HEK293 (cell line): ENCODE data around the gene ARHGAP30.

Experiments
- CTCF ChIA-PET: fragments of 350-600 bp; formaldehyde crosslinking; extraction: SDS; loops from one replicate; lab custom pipeline; 2021; ENCODE audit warnings: antibody characterized with exemption; lab: Yijun Ruan, JAX
- POLR2A ChIA-PET: fragments of 300-600 bp; formaldehyde crosslinking; extraction: SDS; loops from one replicate; lab custom pipeline; 2020; ENCODE audit warnings: antibody characterized with exemption, inconsistent platforms; lab: Yijun Ruan, JAX
- H3K27ac ChIP-seq: fragments of 200-500 bp; sonication (Bioruptor generic); 2 replicates; pipeline ENCODE4 v1.5.1; 2014; ENCODE audit warnings: low read depth, low read length, control low read depth, inconsistent platforms; ENCODE audit errors: extremely low read depth
- H3K36me3 ChIP-seq, 2 experiments: fragments of 200-500 bp in 1 of 2; sonication (Bioruptor generic) in 1 of 2; 1 replicate in 1 of 2; 2 replicates in 1 of 2; pipeline ENCODE4 v1.5.1; 2014 to 2017; ENCODE audit warnings: inconsistent platforms in 2 of 2, low read length in 2 of 2; ENCODE audit not compliant: control insufficient read depth in 2 of 2, insufficient read depth in 1 of 2
- H3K4me1 ChIP-seq: fragments of 200-500 bp; sonication (Bioruptor generic); 2 replicates; pipeline ENCODE4 v1.5.1; 2014; ENCODE audit warnings: mild to moderate bottlenecking, low read length, inconsistent platforms; ENCODE audit not compliant: control insufficient read depth, insufficient read depth
- H3K4me3 ChIP-seq: 2 replicates; pipeline ENCODE4 v1.5.1; 2011; ENCODE audit warnings: low read depth, mild to moderate bottlenecking, control low read depth, low read length, moderate library complexity
- H3K9me3 ChIP-seq: fragments of 200-500 bp; sonication (Bioruptor generic); 2 replicates; pipeline ENCODE4 v1.5.1; 2014; ENCODE audit warnings: low read depth, low read length, inconsistent platforms; ENCODE audit not compliant: control insufficient read depth, insufficient read depth
- GFI1B ChIP-seq: fragments of 450-650 bp; formaldehyde crosslinking; IDR thresholded peaks from 2 replicates; pipeline ENCODE4 v1.5.1; 2016; ENCODE audit warnings: missing biosample characterization, missing genetic modification characterization
- GLI4 ChIP-seq: fragments of 450-650 bp; formaldehyde crosslinking; IDR thresholded peaks from 2 replicates; pipeline ENCODE4 v1.5.1; 2016; ENCODE audit warnings: missing biosample characterization, missing genetic modification characterization
- IKZF3 ChIP-seq: fragments of 450-650 bp; IDR thresholded peaks from 2 replicates; pipeline ENCODE4 v1.5.0; 2018; ENCODE audit warnings: missing biosample characterization, mild to moderate bottlenecking, missing genetic modification characterization, moderate library complexity
- KLF16 ChIP-seq: fragments of 450-650 bp; formaldehyde crosslinking; IDR thresholded peaks from 2 replicates; pipeline ENCODE4 v1.5.1; 2017; ENCODE audit warnings: missing biosample characterization, missing genetic modification characterization
- KLF7 ChIP-seq: fragments of 450-650 bp; formaldehyde crosslinking; IDR thresholded peaks from 2 replicates; pipeline ENCODE4 v1.5.1; 2016; ENCODE audit warnings: missing biosample characterization, missing genetic modification characterization, borderline replicate concordance
- PRDM1 ChIP-seq: fragments of 450-650 bp; formaldehyde crosslinking; IDR thresholded peaks from 2 replicates; pipeline ENCODE4; 2016; ENCODE audit warnings: missing biosample characterization, missing genetic modification characterization
- PRDM4 ChIP-seq: fragments of 450-650 bp; formaldehyde crosslinking; IDR thresholded peaks from 2 replicates; pipeline ENCODE4 v1.5.1; 2017; ENCODE audit warnings: missing biosample characterization, missing genetic modification characterization
- ZBTB8A ChIP-seq: fragments of 450-650 bp; formaldehyde crosslinking; IDR thresholded peaks from 2 replicates; pipeline ENCODE4 v1.5.1; 2016; ENCODE audit warnings: missing biosample characterization, missing genetic modification characterization
- ZEB2 ChIP-seq: fragments of 450-650 bp; formaldehyde crosslinking; IDR thresholded peaks from 2 replicates; pipeline ENCODE4 v1.5.1; 2016; ENCODE audit warnings: missing biosample characterization, missing genetic modification characterization
- ZNF132 ChIP-seq: fragments of 450-650 bp; formaldehyde crosslinking; IDR thresholded peaks from 2 replicates; pipeline ENCODE4 v1.5.1; 2017; ENCODE audit warnings: missing biosample characterization, missing genetic modification characterization, borderline replicate concordance
- ZNF174 ChIP-seq: fragments of 450-650 bp; formaldehyde crosslinking; IDR thresholded peaks from 2 replicates; pipeline ENCODE4 v1.5.0; 2017; ENCODE audit warnings: missing biosample characterization, mild to moderate bottlenecking, missing genetic modification characterization
- ZNF18 ChIP-seq: fragments of 450-650 bp; formaldehyde crosslinking; IDR thresholded peaks from 2 replicates; pipeline ENCODE4 v1.5.1; 2016; ENCODE audit warnings: missing biosample characterization, missing genetic modification characterization
- ZNF223 ChIP-seq: fragments of 450-650 bp; formaldehyde crosslinking; IDR thresholded peaks from 2 replicates; pipeline ENCODE4 v1.5.1; 2016; ENCODE audit warnings: missing biosample characterization, missing genetic modification characterization
- ZNF335 ChIP-seq: fragments of 450-650 bp; formaldehyde crosslinking; conservative IDR thresholded peaks from 2 replicates; pipeline ENCODE4 v1.5.1; 2016; ENCODE audit warnings: missing biosample characterization, missing genetic modification characterization
- ZNF354C ChIP-seq: fragments of 450-650 bp; formaldehyde crosslinking; IDR thresholded peaks from 2 replicates; pipeline ENCODE4 v1.5.1; 2016; ENCODE audit warnings: missing biosample characterization, missing genetic modification characterization, low read depth, borderline replicate concordance
- ZNF544 ChIP-seq: fragments of 450-650 bp; formaldehyde crosslinking; IDR thresholded peaks from 2 replicates; pipeline ENCODE4 v1.5.0; 2017; ENCODE audit warnings: missing biosample characterization, missing genetic modification characterization
- ZNF600 ChIP-seq: fragments of 450-650 bp; formaldehyde crosslinking; IDR thresholded peaks from 2 replicates; pipeline ENCODE4 v1.5.1; 2016; ENCODE audit warnings: missing biosample characterization, missing genetic modification characterization
- ZNF610 ChIP-seq: fragments of 450-650 bp; formaldehyde crosslinking; IDR thresholded peaks from 2 replicates; pipeline ENCODE4 v1.5.1; 2016; ENCODE audit warnings: missing biosample characterization, missing genetic modification characterization, borderline replicate concordance
- ZNF768 ChIP-seq: fragments of 450-650 bp; formaldehyde crosslinking; IDR thresholded peaks from 2 replicates; pipeline ENCODE4 v1.5.1; 2018; ENCODE audit warnings: missing biosample characterization, mild to moderate bottlenecking, missing genetic modification characterization
- ZNF792 ChIP-seq: fragments of 450-650 bp; formaldehyde crosslinking; IDR thresholded peaks from 2 replicates; pipeline ENCODE4 v1.5.1; 2016; ENCODE audit warnings: missing biosample characterization, missing genetic modification characterization
- ZSCAN23 ChIP-seq: fragments of 450-650 bp; formaldehyde crosslinking; IDR thresholded peaks from 2 replicates; pipeline ENCODE4 v1.5.1; 2016; ENCODE audit warnings: missing biosample characterization, missing genetic modification characterization
- TF ChIP-seq, protein P1 (sequence below): fragments of 450-650 bp; formaldehyde crosslinking; IDR thresholded peaks from 2 replicates; pipeline ENCODE4 v1.5.1; 2016; ENCODE audit warnings: missing biosample characterization, missing genetic modification characterization
- TF ChIP-seq, protein P2 (sequence below): fragments of 450-650 bp; formaldehyde crosslinking; IDR thresholded peaks from 2 replicates; pipeline ENCODE4 v1.5.1; 2017; ENCODE audit warnings: missing biosample characterization, missing genetic modification characterization

Gene ARHGAP30

GRCh38 chr1:161021970-161022353 lies 47.7 kb downstream of the ARHGAP30 start:
- Histone ChIP-seq H3K4me1 (0 out of 2 replicates have a peak, but pooled peaks cover 2% of the 10 kb centered on the region), H3K9me3 (no peaks in the 10 kb centered on the region), H3K4me3 (no peak overlapping the region), H3K27ac (no peak overlapping the region), H3K36me3 (no peaks in the 10 kb centered on the region)
- no peak for TF ChIP-seq ZNF768 (tag by site-specific recombination)
- peak; percentile 2; the same call in 1 of the 2 replicates for TF ChIP-seq PRDM1 (tag by site-specific recombination)
- POLR2A ChIA-PET, result interaction anchor here (0.8 to 3.1 kb wide), 12 partner anchors 8 to 113 kb away, joined by 3 to 50 read pairs (median 6); partner anchors contain the start of genes TSTD1 and USF1
- CTCF ChIA-PET, result interaction anchor here (0.9 to 2.8 kb wide), 3 partner anchors 9 to 32 kb away, joined by 3 to 18 read pairs (median 4); no protein-coding TSS in a partner anchor

DNA sequence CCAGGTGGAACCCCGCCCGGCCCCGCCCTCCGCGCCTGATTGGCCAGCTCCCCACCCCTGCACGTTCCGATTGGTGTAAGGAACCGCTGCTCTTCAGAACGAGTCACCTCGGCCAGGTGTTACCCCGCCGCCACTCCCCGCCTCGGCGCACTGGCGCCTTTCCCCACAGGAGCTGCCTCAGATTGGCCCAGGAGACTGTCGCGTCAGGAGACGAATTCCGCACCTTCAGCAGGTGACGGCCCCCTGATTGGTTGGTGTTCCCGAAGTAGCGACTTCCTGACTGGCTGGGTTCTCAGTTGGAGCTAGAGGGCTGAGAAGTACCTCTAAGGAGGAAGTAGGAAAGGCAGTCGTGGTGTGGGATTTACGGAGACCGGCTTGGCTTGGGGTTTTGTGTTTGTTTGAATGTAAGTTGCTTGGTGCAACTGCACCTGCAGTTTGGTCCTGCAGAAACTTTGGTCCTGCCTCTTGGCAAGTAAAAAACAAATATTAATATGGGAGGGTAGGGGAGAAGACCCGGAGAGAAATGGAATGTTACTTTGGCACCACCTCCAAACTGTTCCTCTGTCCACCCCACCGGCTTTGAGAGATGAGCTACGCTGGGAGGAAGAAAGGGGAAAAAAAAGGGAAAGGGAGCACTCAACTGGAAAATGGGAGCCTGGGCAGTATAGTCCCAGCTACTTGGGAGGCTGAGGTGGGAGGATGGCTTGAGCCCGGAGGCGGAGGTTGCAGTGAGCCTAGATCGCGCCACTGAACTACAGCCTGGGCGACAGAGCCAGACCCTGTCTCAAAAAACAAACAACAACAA lies 48.3 kb downstream of the ARHGAP30 start:
- H3K4me3 ChIP-seq, result peak overlapping the region; percentile 59
- ChIA-PET POLR2A (interaction anchor here (0.6 to 3.1 kb wide), 29 partner anchors 9 to 773 kb away, joined by 3 to 50 read pairs (median 4); partner anchors contain the start of genes NIT1, PFDN2, PPOX and TOMM40L), CTCF (interaction anchor here (0.6 to 2.8 kb wide), 12 partner anchors 9 to 920 kb away, joined by 3 to 18 read pairs (median 4); partner anchors contain the start of genes TSTD1 and USF1)
- 0 out of 2 replicates have a peak, but pooled peaks cover 2% of the 10 kb centered on the region for H3K4me1 ChIP-seq
- H3K27ac ChIP-seq, result 0 out of 2 replicates have a peak overlapping the region, but pooled peaks have one; percentile 18
- H3K36me3 ChIP-seq, result no peaks in the 10 kb centered on the region
- no peaks in the 10 kb centered on the region for H3K9me3 ChIP-seq
- TF ChIP-seq ZNF354C (tag by site-specific recombination), result no peak
- 0 out of 2 replicates have a peak, but pooled peaks have one; percentile 33 for TF ChIP-seq ZNF335 (tag by site-specific recombination)
- TF ChIP-seq, protein P1, sequence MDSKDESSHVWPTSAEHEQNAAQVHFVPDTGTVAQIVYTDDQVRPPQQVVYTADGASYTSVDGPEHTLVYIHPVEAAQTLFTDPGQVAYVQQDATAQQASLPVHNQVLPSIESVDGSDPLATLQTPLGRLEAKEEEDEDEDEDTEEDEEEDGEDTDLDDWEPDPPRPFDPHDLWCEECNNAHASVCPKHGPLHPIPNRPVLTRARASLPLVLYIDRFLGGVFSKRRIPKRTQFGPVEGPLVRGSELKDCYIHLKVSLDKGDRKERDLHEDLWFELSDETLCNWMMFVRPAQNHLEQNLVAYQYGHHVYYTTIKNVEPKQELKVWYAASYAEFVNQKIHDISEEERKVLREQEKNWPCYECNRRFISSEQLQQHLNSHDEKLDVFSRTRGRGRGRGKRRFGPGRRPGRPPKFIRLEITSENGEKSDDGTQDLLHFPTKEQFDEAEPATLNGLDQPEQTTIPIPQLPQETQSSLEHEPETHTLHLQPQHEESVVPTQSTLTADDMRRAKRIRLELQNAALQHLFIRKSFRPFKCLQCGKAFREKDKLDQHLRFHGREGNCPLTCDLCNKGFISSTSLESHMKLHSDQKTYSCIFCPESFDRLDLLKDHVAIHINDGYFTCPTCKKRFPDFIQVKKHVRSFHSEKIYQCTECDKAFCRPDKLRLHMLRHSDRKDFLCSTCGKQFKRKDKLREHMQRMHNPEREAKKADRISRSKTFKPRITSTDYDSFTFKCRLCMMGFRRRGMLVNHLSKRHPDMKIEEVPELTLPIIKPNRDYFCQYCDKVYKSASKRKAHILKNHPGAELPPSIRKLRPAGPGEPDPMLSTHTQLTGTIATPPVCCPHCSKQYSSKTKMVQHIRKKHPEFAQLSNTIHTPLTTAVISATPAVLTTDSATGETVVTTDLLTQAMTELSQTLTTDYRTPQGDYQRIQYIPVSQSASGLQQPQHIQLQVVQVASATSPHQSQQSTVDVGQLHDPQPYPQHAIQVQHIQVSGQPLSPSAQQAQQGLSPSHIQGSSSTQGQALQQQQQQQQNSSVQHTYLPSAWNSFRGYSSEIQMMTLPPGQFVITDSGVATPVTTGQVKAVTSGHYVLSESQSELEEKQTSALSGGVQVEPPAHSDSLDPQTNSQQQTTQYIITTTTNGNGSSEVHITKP (tag by site-specific recombination), result peak; percentile 88
- no peak for TF ChIP-seq ZNF18 (tag by site-specific recombination)
- TF ChIP-seq ZEB2 (tag by site-specific recombination), result peak; percentile 53; the same call in 1 of the 2 replicates
- no peak for TF ChIP-seq KLF7 (tag by site-specific recombination)
- TF ChIP-seq, protein P2, sequence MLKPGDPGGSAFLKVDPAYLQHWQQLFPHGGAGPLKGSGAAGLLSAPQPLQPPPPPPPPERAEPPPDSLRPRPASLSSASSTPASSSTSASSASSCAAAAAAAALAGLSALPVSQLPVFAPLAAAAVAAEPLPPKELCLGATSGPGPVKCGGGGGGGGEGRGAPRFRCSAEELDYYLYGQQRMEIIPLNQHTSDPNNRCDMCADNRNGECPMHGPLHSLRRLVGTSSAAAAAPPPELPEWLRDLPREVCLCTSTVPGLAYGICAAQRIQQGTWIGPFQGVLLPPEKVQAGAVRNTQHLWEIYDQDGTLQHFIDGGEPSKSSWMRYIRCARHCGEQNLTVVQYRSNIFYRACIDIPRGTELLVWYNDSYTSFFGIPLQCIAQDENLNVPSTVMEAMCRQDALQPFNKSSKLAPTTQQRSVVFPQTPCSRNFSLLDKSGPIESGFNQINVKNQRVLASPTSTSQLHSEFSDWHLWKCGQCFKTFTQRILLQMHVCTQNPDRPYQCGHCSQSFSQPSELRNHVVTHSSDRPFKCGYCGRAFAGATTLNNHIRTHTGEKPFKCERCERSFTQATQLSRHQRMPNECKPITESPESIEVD (tag by site-specific recombination), result no peak
- TF ChIP-seq PRDM4 (tag by site-specific recombination), result no peak
- TF ChIP-seq ZSCAN23 (tag by site-specific recombination), result 0 out of 2 replicates have a peak, but pooled peaks have one; percentile 44
- no peak for TF ChIP-seq ZNF174 (tag by site-specific recombination)
- TF ChIP-seq ZNF544 (tag by site-specific recombination), result no peak
- 0 out of 2 replicates have a peak, but pooled peaks have one; percentile 9 for TF ChIP-seq GLI4 (tag by site-specific recombination)
- TF ChIP-seq IKZF3 (tag by site-specific recombination), result 0 out of 2 replicates have a peak, but pooled peaks have one; percentile 26
- no peak for TF ChIP-seq ZNF792 (tag by site-specific recombination)
- 0 out of 2 replicates have a peak, but pooled peaks have one; percentile 34 for TF ChIP-seq ZNF610
- no peak for TF ChIP-seq KLF16 (tag by site-specific recombination)
- TF ChIP-seq ZNF223 (tag by site-specific recombination), result no peak
- 0 out of 2 replicates have a peak, but pooled peaks have one; percentile 69 for TF ChIP-seq ZNF600
- no peak for TF ChIP-seq GFI1B (tag by site-specific recombination)
- TF ChIP-seq ZNF132 (tag by site-specific recombination), result no peak
- no peak for TF ChIP-seq ZBTB8A (tag by site-specific recombination)
